ENCODE results near the gene NAA40.

Gene NAA40

DNA sequence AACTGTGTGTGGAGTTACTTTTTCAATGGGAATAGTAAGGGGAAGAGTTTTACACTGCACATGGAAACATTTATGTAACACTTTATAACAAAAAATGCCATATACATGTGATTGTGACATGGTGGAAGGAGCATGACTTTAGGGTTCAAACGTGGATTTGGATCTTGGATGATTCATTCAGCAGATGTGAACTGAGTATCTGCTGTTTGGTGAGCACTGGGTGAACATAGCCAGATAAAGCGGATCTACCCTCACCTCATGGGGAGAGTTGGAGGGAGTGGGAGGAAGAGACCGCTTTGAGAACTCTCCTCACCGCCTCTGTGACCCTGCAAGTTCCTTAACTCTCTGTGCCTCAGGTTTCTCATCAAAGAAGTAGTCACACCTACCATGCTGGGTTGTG is 3.1 kb downstream of the NAA40 start:
- TF ChIP-seq, protein P1, sequence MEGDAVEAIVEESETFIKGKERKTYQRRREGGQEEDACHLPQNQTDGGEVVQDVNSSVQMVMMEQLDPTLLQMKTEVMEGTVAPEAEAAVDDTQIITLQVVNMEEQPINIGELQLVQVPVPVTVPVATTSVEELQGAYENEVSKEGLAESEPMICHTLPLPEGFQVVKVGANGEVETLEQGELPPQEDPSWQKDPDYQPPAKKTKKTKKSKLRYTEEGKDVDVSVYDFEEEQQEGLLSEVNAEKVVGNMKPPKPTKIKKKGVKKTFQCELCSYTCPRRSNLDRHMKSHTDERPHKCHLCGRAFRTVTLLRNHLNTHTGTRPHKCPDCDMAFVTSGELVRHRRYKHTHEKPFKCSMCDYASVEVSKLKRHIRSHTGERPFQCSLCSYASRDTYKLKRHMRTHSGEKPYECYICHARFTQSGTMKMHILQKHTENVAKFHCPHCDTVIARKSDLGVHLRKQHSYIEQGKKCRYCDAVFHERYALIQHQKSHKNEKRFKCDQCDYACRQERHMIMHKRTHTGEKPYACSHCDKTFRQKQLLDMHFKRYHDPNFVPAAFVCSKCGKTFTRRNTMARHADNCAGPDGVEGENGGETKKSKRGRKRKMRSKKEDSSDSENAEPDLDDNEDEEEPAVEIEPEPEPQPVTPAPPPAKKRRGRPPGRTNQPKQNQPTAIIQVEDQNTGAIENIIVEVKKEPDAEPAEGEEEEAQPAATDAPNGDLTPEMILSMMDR (conservative IDR thresholded peaks at IDR 0.05; ENCODE audit: low read depth, low read length) = no peak
- no peak overlapping the region for H2AFZ ChIP-seq (ENCODE audit: low read depth)
- H3K4me1 ChIP-seq (ENCODE audit: low read depth, poor library complexity, severe bottlenecking) = peaks cover 7% of the 10 kb centered on the region
- no peak overlapping the region for H3K27ac ChIP-seq
- no peaks in the 10 kb centered on the region for H4K20me1 ChIP-seq (ENCODE audit: insufficient read depth)
- no peak overlapping the region for H3K9ac ChIP-seq
- no peak overlapping the region for H3K4me2 ChIP-seq
- H3K4me3 ChIP-seq (IDR thresholded peaks at IDR 0.05; ENCODE audit: insufficient read depth, low read depth, low read length) = no peak overlapping the region
- no peaks in the 10 kb centered on the region for H3K27me3 ChIP-seq (ENCODE audit: insufficient read depth, low read depth)
- peaks cover 8% of the 10 kb centered on the region; the same call in 1 of the 2 replicates for H3K79me2 ChIP-seq (ENCODE audit: insufficient read depth, low read depth)
- H3K36me3 ChIP-seq (ENCODE audit: insufficient read depth) = no peaks in the 10 kb centered on the region

DNA sequence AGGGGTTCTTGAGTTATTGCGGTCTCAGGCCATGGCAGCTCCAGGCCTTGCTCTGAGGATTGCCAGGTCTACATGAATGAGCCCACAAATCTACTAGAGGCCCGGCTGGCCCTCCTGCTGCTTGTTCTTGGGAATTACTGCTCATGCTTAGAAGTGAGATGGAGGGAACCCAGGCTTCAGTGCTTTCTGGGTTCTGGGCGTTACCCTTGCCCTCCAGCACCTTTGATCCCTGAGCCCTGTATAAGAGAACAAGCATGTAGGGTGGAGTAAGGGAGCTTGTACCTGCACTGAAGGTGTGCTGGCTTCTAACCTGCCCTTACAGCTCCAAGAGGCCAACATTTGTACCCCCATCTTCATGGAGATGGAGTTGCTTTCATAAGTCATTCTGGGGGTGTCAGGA is 4.0 kb downstream of the NAA40 start:
- TF ChIP-seq, protein P1 (conservative IDR thresholded peaks at IDR 0.05; ENCODE audit: low read depth, low read length) = no peak
- Histone ChIP-seq H2AFZ (ENCODE audit: low read depth) (no peak overlapping the region), H4K20me1 (ENCODE audit: insufficient read depth) (no peaks in the 10 kb centered on the region), H3K9ac (no peak overlapping the region), H3K79me2 (ENCODE audit: insufficient read depth, low read depth) (peaks cover 8% of the 10 kb centered on the region; the same call in 1 of the 2 replicates), H3K27ac (no peak overlapping the region), H3K27me3 (ENCODE audit: insufficient read depth, low read depth) (no peaks in the 10 kb centered on the region), H3K36me3 (ENCODE audit: insufficient read depth) (no peaks in the 10 kb centered on the region), H3K4me1 (ENCODE audit: low read depth, poor library complexity, severe bottlenecking) (peaks cover 2% of the 10 kb centered on the region), H3K4me2 (no peak overlapping the region), H3K4me3 (IDR thresholded peaks at IDR 0.05; ENCODE audit: insufficient read depth, low read depth, low read length) (no peak overlapping the region)

DNA sequence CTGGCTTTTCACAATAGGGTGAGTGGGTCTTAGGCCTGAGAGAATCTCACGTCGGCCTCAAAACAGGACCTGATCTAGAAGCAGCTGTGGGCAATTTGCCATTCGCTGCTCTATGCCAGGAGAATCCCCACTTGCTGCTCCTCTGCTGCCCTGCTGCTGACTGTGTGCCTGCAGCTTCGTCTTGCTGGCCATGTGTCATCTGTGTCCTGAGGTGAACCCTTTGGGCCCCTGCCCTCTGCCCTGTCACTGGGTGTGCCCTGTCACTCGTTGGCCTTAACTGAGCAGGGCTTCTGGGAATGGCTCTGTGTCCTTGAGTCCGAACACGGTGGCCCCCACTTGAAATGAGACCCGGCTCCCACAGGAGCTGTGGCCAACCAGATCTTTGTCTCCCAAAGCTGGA is 6.2 kb downstream of the NAA40 start:
- H3K79me2 ChIP-seq (ENCODE audit: insufficient read depth, low read depth) = no peaks in the 10 kb centered on the region
- no peak overlapping the region for H3K4me2 ChIP-seq
- H4K20me1 ChIP-seq (ENCODE audit: insufficient read depth) = no peaks in the 10 kb centered on the region
- no peak overlapping the region for H2AFZ ChIP-seq (ENCODE audit: low read depth)
- no peak overlapping the region for H3K9ac ChIP-seq
- H3K4me3 ChIP-seq (IDR thresholded peaks at IDR 0.05; ENCODE audit: insufficient read depth, low read depth, low read length) = no peak overlapping the region
- H3K27ac ChIP-seq = no peak overlapping the region
- H3K27me3 ChIP-seq (ENCODE audit: insufficient read depth, low read depth) = no peaks in the 10 kb centered on the region
- TF ChIP-seq, protein P1 (conservative IDR thresholded peaks at IDR 0.05; ENCODE audit: low read depth, low read length) = no peak
- H3K4me1 ChIP-seq (ENCODE audit: low read depth, poor library complexity, severe bottlenecking) = no peaks in the 10 kb centered on the region
- H3K36me3 ChIP-seq (ENCODE audit: insufficient read depth) = no peaks in the 10 kb centered on the region

DNA sequence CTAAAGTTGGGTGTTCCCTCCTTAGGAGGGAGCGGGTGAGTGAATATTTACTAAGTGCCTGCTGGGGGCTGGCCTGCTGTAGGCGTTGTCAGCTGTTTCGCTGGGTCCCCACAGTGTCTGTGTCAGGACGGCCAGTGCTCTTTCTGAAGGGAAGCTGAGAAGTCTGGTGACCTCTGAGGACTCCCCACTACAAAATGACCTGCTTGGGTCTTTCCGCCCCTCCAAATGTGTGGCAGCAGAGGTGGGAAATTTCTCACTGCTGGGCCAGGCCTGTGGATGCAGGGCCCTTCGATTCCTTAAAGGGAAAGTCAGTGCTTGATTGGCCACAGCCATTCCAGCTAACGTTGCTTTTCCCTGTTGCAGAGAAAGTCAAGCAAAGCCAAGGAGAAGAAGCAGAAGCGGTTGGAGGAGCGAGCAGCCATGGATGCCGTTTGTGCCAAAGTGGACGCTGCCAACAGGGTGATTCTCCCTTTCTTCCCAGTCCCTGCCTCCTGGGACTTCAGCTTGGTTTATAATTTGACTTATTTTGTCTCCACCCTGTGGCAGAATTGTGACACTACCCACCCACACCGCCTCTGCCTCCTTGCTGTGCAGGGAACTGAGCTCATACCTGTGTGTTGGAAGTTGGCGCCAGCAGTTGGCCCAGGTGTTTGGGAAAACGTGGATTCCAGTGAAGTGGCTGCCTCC is 6.8 kb downstream of the NAA40 start:
- no peaks in the 10 kb centered on the region for H3K4me1 ChIP-seq (ENCODE audit: low read depth, poor library complexity, severe bottlenecking)
- no peak overlapping the region for H3K27ac ChIP-seq
- H3K9ac ChIP-seq = no peak overlapping the region
- H3K4me3 ChIP-seq (IDR thresholded peaks at IDR 0.05; ENCODE audit: insufficient read depth, low read depth, low read length) = no peak overlapping the region
- H3K27me3 ChIP-seq (ENCODE audit: insufficient read depth, low read depth) = no peaks in the 10 kb centered on the region
- no peak overlapping the region for H3K4me2 ChIP-seq
- H2AFZ ChIP-seq (ENCODE audit: low read depth) = no peak overlapping the region
- no peaks in the 10 kb centered on the region for H4K20me1 ChIP-seq (ENCODE audit: insufficient read depth)
- no peaks in the 10 kb centered on the region for H3K36me3 ChIP-seq (ENCODE audit: insufficient read depth)
- TF ChIP-seq, protein P1 (conservative IDR thresholded peaks at IDR 0.05; ENCODE audit: low read depth, low read length) = peak; percentile 73
- no peaks in the 10 kb centered on the region for H3K79me2 ChIP-seq (ENCODE audit: insufficient read depth, low read depth)

All from KMS-11 (cell line).